ENCODE results near the gene SPEN.

The SPEN gene

DNA sequence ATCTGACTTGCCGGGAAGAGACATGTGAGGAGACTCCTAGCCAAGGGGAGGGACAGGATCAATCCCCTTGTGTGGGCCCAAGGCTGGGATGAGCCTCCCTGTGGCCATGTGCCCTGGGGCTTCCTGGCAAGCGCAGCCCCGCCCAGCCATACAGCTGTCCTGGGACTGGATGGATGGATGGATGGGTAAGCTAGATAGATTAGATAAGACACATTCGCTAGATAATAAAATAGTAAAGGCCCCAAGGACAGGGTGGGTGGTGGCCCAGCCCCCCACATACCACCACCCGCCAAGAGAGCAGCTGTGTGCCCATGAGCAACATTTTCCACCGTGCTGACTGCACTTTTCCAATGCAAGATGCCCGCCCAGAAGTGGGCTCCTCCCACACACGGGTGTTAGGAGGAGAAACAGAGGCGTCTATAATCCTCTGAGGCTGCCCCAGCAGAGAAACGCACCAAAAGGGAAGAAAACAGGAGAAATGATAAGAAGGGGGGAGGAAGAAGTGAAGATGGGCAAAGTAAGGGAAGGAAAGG lies 103.3 kb downstream of the SPEN start:
- no peaks in the 10 kb centered on the region for H3K9me3 Mint-ChIP-seq
- intact Hi-C loops (cut with micrococcal nuclease), result no loop called here
- peak overlapping the region; percentile 35 for H3K4me3 Mint-ChIP-seq
- H3K27ac Mint-ChIP-seq, result peak overlapping the region; percentile 86
- peaks cover 85% of the 10 kb centered on the region for H3K4me1 Mint-ChIP-seq (ENCODE audit: low read depth)
- H3K27me3 Mint-ChIP-seq, result no peaks in the 10 kb centered on the region
- peaks cover 53% of the 10 kb centered on the region for H3K36me3 Mint-ChIP-seq (ENCODE audit: low read depth)

GRCh38 chr1:15951341-15952153 lies 104.0 kb downstream of the SPEN start:
- Mint-ChIP-seq H3K4me3 (no peak overlapping the region), H3K4me1 (ENCODE audit: low read depth) (peaks cover 92% of the 10 kb centered on the region), H3K36me3 (ENCODE audit: low read depth) (peaks cover 49% of the 10 kb centered on the region), H3K27ac (peak overlapping the region; percentile 86), H3K27me3 (no peaks in the 10 kb centered on the region), H3K9me3 (no peaks in the 10 kb centered on the region)
- intact Hi-C loops (cut with micrococcal nuclease), result no loop called here

GRCh38 chr1:15952317-15953258 lies 105.1 kb downstream of the SPEN start:
- peaks cover 96% of the 10 kb centered on the region for H3K4me1 Mint-ChIP-seq (ENCODE audit: low read depth)

GRCh38 chr1:15953294-15953771 lies 105.8 kb downstream of the SPEN start:
- Mint-ChIP-seq H3K4me1 (ENCODE audit: low read depth) (peaks cover 96% of the 10 kb centered on the region), H3K27ac (peak overlapping the region; percentile 86), H3K9me3 (no peaks in the 10 kb centered on the region), H3K27me3 (no peaks in the 10 kb centered on the region), H3K36me3 (ENCODE audit: low read depth) (peaks cover 49% of the 10 kb centered on the region), H3K4me3 (no peak overlapping the region)
- intact Hi-C loops (cut with micrococcal nuclease), result no loop called here

More at GRCh38 chr1:15952317-15953258, 105.1 kb downstream of the SPEN start:
- H3K36me3 Mint-ChIP-seq (ENCODE audit: low read depth), result peaks cover 49% of the 10 kb centered on the region
- H3K4me3 Mint-ChIP-seq, result peak overlapping the region; percentile 6
- H3K27me3 Mint-ChIP-seq, result no peaks in the 10 kb centered on the region
- peak overlapping the region; percentile 86 for H3K27ac Mint-ChIP-seq
- intact Hi-C loops (cut with micrococcal nuclease), result no loop called here
- no peaks in the 10 kb centered on the region for H3K9me3 Mint-ChIP-seq

- intact Hi-C loops (cut with micrococcal nuclease), result no loop called here
- Mint-ChIP-seq H3K4me3 (no peak overlapping the region), H3K9me3 (no peaks in the 10 kb centered on the region), H3K4me1 (ENCODE audit: low read depth) (peaks cover 96% of the 10 kb centered on the region), H3K27ac (peak overlapping the region; percentile 86), H3K27me3 (no peaks in the 10 kb centered on the region), H3K36me3 (ENCODE audit: low read depth) (peaks cover 52% of the 10 kb centered on the region)
Measured at GRCh38 chr1:15953791-15954241, 106.3 kb downstream of the SPEN start.

GRCh38 chr1:15954316-15954715 lies 106.8 kb downstream of the SPEN start:
- Mint-ChIP-seq H3K9me3 (no peaks in the 10 kb centered on the region), H3K4me1 (ENCODE audit: low read depth) (peaks cover 93% of the 10 kb centered on the region), H3K4me3 (no peak overlapping the region), H3K27me3 (no peaks in the 10 kb centered on the region), H3K27ac (no peak overlapping the region), H3K36me3 (ENCODE audit: low read depth) (peaks cover 54% of the 10 kb centered on the region)
- intact Hi-C loops (cut with micrococcal nuclease), result no loop called here

DNA sequence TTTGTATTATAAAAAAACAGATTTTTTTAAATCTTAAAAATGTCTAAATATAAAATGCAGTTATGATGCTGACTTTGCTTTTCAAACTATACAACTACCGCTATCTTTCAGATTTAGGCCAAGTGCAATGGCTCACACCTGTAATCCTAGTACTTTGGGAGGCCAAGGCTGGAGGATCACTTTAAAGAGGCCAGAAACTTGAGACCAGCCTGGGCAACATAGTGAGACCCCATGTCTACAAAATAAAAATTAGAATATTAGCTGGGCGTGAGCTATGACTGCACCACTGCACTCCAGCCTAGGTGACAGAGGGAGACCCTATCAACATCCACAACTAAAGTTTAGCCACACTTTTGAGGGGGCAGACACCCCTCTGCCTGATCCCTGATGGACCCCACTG lies 108.0 kb downstream of the SPEN start:
- no peak overlapping the region for H3K27ac Mint-ChIP-seq
- intact Hi-C loops (cut with micrococcal nuclease), result no loop called here
- H3K4me3 Mint-ChIP-seq, result no peak overlapping the region
- H3K36me3 Mint-ChIP-seq (ENCODE audit: low read depth), result peaks cover 60% of the 10 kb centered on the region
- H3K27me3 Mint-ChIP-seq, result no peaks in the 10 kb centered on the region
- peaks cover 86% of the 10 kb centered on the region for H3K4me1 Mint-ChIP-seq (ENCODE audit: low read depth)
- H3K9me3 Mint-ChIP-seq, result no peaks in the 10 kb centered on the region

- intact Hi-C loops (cut with micrococcal nuclease), result no loop called here
- Mint-ChIP-seq H3K27me3 (no peaks in the 10 kb centered on the region), H3K4me3 (no peak overlapping the region), H3K36me3 (ENCODE audit: low read depth) (peaks cover 60% of the 10 kb centered on the region), H3K27ac (no peak overlapping the region), H3K4me1 (ENCODE audit: low read depth) (peaks cover 81% of the 10 kb centered on the region), H3K9me3 (no peaks in the 10 kb centered on the region)
Measured at GRCh38 chr1:15956150-15956549, 108.6 kb downstream of the SPEN start.

GRCh38 chr1:15957221-15958095 lies 110.0 kb downstream of the SPEN start:
- H3K4me3 Mint-ChIP-seq, result no peak overlapping the region
- H3K27ac Mint-ChIP-seq, result no peak overlapping the region
- peaks cover 67% of the 10 kb centered on the region for H3K4me1 Mint-ChIP-seq (ENCODE audit: low read depth)
- H3K9me3 Mint-ChIP-seq, result no peaks in the 10 kb centered on the region
- H3K27me3 Mint-ChIP-seq, result no peaks in the 10 kb centered on the region
- intact Hi-C loops (cut with micrococcal nuclease), result no loop called here
- peaks cover 59% of the 10 kb centered on the region for H3K36me3 Mint-ChIP-seq (ENCODE audit: low read depth)

DNA sequence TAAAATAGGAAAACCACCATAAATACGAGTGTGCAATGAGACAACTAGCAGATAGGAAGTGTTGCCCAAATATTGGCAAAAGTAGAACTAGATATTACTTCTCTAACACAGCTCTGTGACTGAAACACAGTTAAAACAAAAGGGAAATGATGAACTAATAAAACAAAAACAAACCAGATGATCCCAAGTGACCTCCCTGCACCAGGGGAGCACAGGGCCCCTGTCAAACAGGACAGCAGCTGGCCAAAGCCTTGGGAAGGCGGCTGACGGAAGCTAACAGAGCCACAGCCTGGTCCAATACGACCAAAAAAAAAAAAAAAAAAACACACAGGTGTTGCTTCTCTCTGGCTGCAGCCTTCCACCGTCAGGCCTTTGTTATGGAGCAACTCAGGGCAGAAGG lies 110.6 kb downstream of the SPEN start:
- Mint-ChIP-seq H3K27me3 (no peaks in the 10 kb centered on the region), H3K36me3 (ENCODE audit: low read depth) (peaks cover 54% of the 10 kb centered on the region), H3K4me3 (no peak overlapping the region), H3K27ac (peak overlapping the region; percentile 63), H3K9me3 (no peaks in the 10 kb centered on the region), H3K4me1 (ENCODE audit: low read depth) (peaks cover 64% of the 10 kb centered on the region)
- intact Hi-C loops (cut with micrococcal nuclease), result no loop called here

DNA sequence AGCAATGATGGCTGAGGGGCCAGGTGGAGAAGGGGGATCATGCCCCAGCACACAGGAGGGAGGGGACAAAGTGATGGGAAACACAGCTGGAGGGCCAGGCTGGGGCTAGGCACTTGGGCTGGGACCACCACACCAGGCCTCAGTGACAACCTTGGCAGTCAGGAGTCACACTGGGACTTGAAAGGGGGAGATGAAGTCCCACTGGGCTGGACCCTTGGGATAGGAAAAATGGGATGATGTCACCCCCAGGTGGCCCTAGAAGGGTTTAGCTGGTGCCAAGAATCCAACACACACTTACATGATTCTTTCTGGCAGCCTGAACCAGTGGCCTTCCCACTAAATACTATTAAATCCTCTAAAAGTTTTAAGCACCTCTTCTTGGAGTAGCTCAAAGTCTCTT lies 111.3 kb downstream of the SPEN start:
- peaks cover 64% of the 10 kb centered on the region for H3K4me1 Mint-ChIP-seq (ENCODE audit: low read depth)
- no peak overlapping the region for H3K4me3 Mint-ChIP-seq
- intact Hi-C loops (cut with micrococcal nuclease), result no loop called here
- peak overlapping the region; percentile 63 for H3K27ac Mint-ChIP-seq
- H3K36me3 Mint-ChIP-seq (ENCODE audit: low read depth), result peaks cover 60% of the 10 kb centered on the region
- no peaks in the 10 kb centered on the region for H3K9me3 Mint-ChIP-seq
- no peaks in the 10 kb centered on the region for H3K27me3 Mint-ChIP-seq

GRCh38 chr1:15959424-15959823 lies 111.9 kb downstream of the SPEN start:
- Mint-ChIP-seq H3K27me3 (no peaks in the 10 kb centered on the region), H3K4me3 (no peak overlapping the region), H3K36me3 (ENCODE audit: low read depth) (peaks cover 63% of the 10 kb centered on the region), H3K27ac (peak overlapping the region; percentile 34), H3K9me3 (no peaks in the 10 kb centered on the region), H3K4me1 (ENCODE audit: low read depth) (peaks cover 64% of the 10 kb centered on the region)
- intact Hi-C loops (cut with micrococcal nuclease), result no loop called here

DNA sequence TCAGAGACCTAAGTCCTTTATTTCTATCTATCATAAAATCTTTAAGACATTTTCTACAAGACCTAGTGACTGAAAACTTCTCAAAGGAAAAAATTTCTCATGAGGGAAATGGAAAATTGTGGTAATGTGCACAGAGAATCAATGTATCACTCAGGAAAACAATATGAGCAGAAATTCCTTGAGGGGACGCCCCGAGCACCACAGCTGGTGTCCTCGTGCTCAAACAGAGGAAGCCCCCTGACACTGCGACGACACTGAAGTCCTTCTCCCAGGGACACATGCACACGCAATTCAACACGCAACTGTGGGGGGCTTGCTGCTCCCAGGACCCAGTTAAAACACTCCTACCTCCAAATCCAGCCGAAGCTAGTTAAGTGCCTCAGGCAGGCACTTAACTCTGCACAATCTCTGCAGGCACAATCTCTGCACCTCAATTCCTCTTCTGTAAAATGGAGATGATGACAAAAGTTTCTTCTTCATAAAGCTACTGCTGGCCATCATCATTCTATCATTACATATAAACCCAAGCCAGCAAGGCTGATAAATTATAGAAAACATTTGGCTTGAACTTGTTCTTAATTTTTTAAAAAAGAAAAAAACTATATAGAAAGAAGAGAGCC lies 112.4 kb downstream of the SPEN start:
- Mint-ChIP-seq H3K27me3 (no peaks in the 10 kb centered on the region), H3K36me3 (ENCODE audit: low read depth) (peaks cover 63% of the 10 kb centered on the region)
- intact Hi-C loops (cut with micrococcal nuclease), result no loop called here

More for the DNA sequence above, 112.4 kb downstream of the SPEN start:
- Mint-ChIP-seq H3K27ac (no peak overlapping the region), H3K9me3 (no peaks in the 10 kb centered on the region), H3K4me3 (no peak overlapping the region), H3K4me1 (ENCODE audit: low read depth) (peaks cover 64% of the 10 kb centered on the region)

All from dendritic cell treated with granulocyte-macrophage colony-stimulating factor and Interleukin-4, amounts not matched to agents 40 ng/mL and 50 ng/mL, for 4 days (primary cell).